Adrenal gland (tissue), 12 donors: ENCODE measurements around the gene ATXN1L. TPM values are rescaled to one million over a fixed set of nuclear protein-coding genes. Genes with fewer than 3 reads are reported as not detected.
"Not testable (repeated sequence)": the region's sequence is repeated elsewhere in the genome, so short reads cannot be mapped to it uniquely, and the experiment has no call there.

ENCODE experiments used
- DNase-seq, 7 donors: peaks; one replicate each; pipeline ENCODE4 v3.0.0-alpha.2; 2019 to 2020
- H3K27ac ChIP-seq, 5 donors: fragments of 200-600 bp; sonication (generic) in 4 of 5; 1 replicate in 3 of 5; 2 replicates in 2 of 5; pipeline versions ENCODE4 v1.5.1 to v1.8.0; 2016 to 2020; ENCODE audit warnings: mild to moderate bottlenecking in 1 of 5
- H3K27me3 ChIP-seq: fragments of 200-600 bp; 2 replicates; pipeline ENCODE4 v1.8.0; 2021
- H3K36me3 ChIP-seq, 2 donors: fragments of 200-600 bp; replicated peaks in 1 of 2; 1 replicate in 1 of 2; 2 replicates in 1 of 2; pipeline versions ENCODE4 v1.5.1 to v1.8.0; 2018 to 2022
- H3K4me1 ChIP-seq, 2 donors: fragments of 200-600 bp; replicated peaks in 1 of 2; 1 replicate in 1 of 2; 2 replicates in 1 of 2; pipeline versions ENCODE4 v1.5.1 to v1.8.0; 2018 to 2021
- H3K4me3 ChIP-seq, 4 donors: fragments of 200-600 bp; sonication (generic) in 3 of 4; one replicate each; pipeline ENCODE4 v1.5.1; 2016 to 2018
- H3K9me3 ChIP-seq, 3 donors: fragments of 200-600 bp; sonication (generic) in 1 of 3; replicated peaks in 1 of 3; 1 replicate in 2 of 3; 2 replicates in 1 of 3; pipeline versions ENCODE4 v1.5.1 to v1.8.0; 2016 to 2021
- CTCF ChIP-seq, 6 experiments: fragments of 450-650 bp in 4 of 6; fragments of 200-600 bp in 2 of 6; sonication (generic) in 1 of 6; IDR thresholded peaks; 1 replicate in 5 of 6; 2 replicates in 1 of 6; pipeline versions ENCODE4 v1.5.1 to v1.8.0; 2016 to 2021; ENCODE audit warnings: antibody characterized with exemption in 6 of 6, mild to moderate bottlenecking in 2 of 6, moderate library complexity in 1 of 6
- POLR2A ChIP-seq, 2 donors: fragments of 450-650 bp; IDR thresholded peaks; one replicate each; pipeline ENCODE4 v1.6.1; 2017; ENCODE audit warnings: antibody characterized with exemption in 2 of 2, mild to moderate bottlenecking in 2 of 2, moderate library complexity in 1 of 2
- WGBS, 4 donors: extraction: QIAGEN DNeasy Blood & Tissue Kit in 2 of 4; methylation state at CpG; one replicate each; pipeline versions ENCODE4 v1.1.5 to v1.1.7; 2013 to 2017; 5-methylcytosine and 5-hydroxymethylcytosine counted together
- intact Hi-C, 2 donors: fragments of 100-400 bp; cut with DNase I; formaldehyde crosslinking; loops; one replicate each; pipeline versions ENCODE4 v1.14.1 to v1.15.0; 2022 to 2023
- polyA plus RNA-seq, 3 donors: library from polyadenylated mRNA; stranded (reverse); fragments of 200-250 nt in 2 of 3; fragments of 350-450 nt in 1 of 3; fragmentation: Illumina TruSeq in 1 of 3; extraction: RNeasy Lipid Tissue Mini Kit (QIAGEN cat#74804) in 1 of 3; gene quantifications; one replicate each; pipeline ENCODE4 v1.2.3, GENCODE V29; 2013 to 2014
- total RNA-seq, 9 donors: library from RNA; depleted of rRNA in 4 of 9; stranded (reverse); fragments of >200 nt in 4 of 9; fragments of 120-200 nt in 1 of 9; fragmentation: NEBNext Ultra II Directional in 1 of 9; extraction: Animal tissue kit (Norgen Biotek cat#: 25700) in 1 of 9; gene quantifications; one replicate each; pipeline versions ENCODE4 v1.1.0 to v1.2.4, GENCODE V29; 2013 to 2023
- donor health status: healthy with polysubstance abuse.
- donor health status: Bipolar disorder and iron deficiency.
- donor health status: DM: yes; HTN: yes; CAD: no.
- donor health status: DM: no; HTN: no; CAD: no.
- donor health status: DM: no; HTN: no; CAD: no.
- donor health status: DM: yes; HTN: yes; CAD: no.

Gene ATXN1L
- total and polyA plus RNA-seq, 12 donors: 4.9 to 27.1 (median 18.7) TPM

GRCh38 chr16:71899171-71899570, 53.4 kb downstream of the ATXN1L start:
- intact Hi-C loops: no loop called here
- Histone ChIP-seq H3K9me3 (no peaks in the 10 kb centered on the region), H3K4me1 (peaks cover 20 to 58% of the 10 kb centered on the region in 2 donors), H3K27me3 (no peaks in the 10 kb centered on the region), H3K4me3 (no peak overlapping the region), H3K36me3 (no peaks in the 10 kb centered on the region), H3K27ac (peak overlapping the region in 1 of 5 donors; percentile 42)
- WGBS, 4 donors: 94 to 100% (median 96%) methylated on average over 4 of the region's 4 CpGs
- no peak for DNase-seq
- no peak for TF ChIP-seq POLR2A (IDR thresholded peaks at IDR 0.05)
- TF ChIP-seq CTCF (IDR thresholded peaks at IDR 0.05): no peak

- Histone ChIP-seq H3K4me1 (peaks cover 12 to 44% of the 10 kb centered on the region in 2 donors), H3K27ac (peak overlapping the region in 1 of 5 donors; percentile 6), H3K4me3 (no peak overlapping the region), H3K27me3 (no peaks in the 10 kb centered on the region), H3K9me3 (no peaks in the 10 kb centered on the region), H3K36me3 (no peaks in the 10 kb centered on the region)
- intact Hi-C loops: no loop called here
- WGBS, 4 donors: 86 to 91% (median 88%) methylated on average over 5 of the region's 5 CpGs
- TF ChIP-seq POLR2A (IDR thresholded peaks at IDR 0.05) (no peak), CTCF (IDR thresholded peaks at IDR 0.05) (no peak)
- DNase-seq: no peak
Observed at GRCh38 chr16:71902656-71903365, 57.0 kb downstream of the ATXN1L start.

GRCh38 chr16:71903608-71904007, 57.8 kb downstream of the ATXN1L start:
- Histone ChIP-seq H3K27me3 (no peaks in the 10 kb centered on the region), H3K27ac (peak overlapping the region in 1 of 5 donors; percentile 6), H3K36me3 (no peaks in the 10 kb centered on the region), H3K4me1 (peaks cover 10 to 39% of the 10 kb centered on the region in 2 donors), H3K4me3 (no peak overlapping the region), H3K9me3 (no peaks in the 10 kb centered on the region)
- TF ChIP-seq CTCF (IDR thresholded peaks at IDR 0.05) (no peak), POLR2A (IDR thresholded peaks at IDR 0.05) (no peak)
- DNase-seq: no peak
- intact Hi-C loops: no loop called here
- 81 to 94% (median 83%) methylated on average over 2 of the region's 2 CpGs for WGBS, 4 donors

- Histone ChIP-seq H3K27ac (no peak overlapping the region), H3K36me3 (no peaks in the 10 kb centered on the region), H3K4me1 (peaks cover 10 to 36% of the 10 kb centered on the region in 2 donors), H3K9me3 (no peaks in the 10 kb centered on the region), H3K4me3 (no peak overlapping the region), H3K27me3 (no peaks in the 10 kb centered on the region)
- TF ChIP-seq POLR2A (IDR thresholded peaks at IDR 0.05): no peak
- TF ChIP-seq CTCF (IDR thresholded peaks at IDR 0.05): no peak
- DNase-seq: no peak
- intact Hi-C loops: no loop called here
- WGBS, 4 donors: 80 to 88% (median 83%) methylated on average over 8 to 9 of the region's 9 CpGs
Observed at GRCh38 chr16:71904239-71904638, 58.5 kb downstream of the ATXN1L start.

GRCh38 chr16:71905765-71906164, 60.0 kb downstream of the ATXN1L start:
- peaks cover 0 to 34% of the 10 kb centered on the region in 2 donors for H3K4me1 ChIP-seq
- intact Hi-C loops, H3K36me3 ChIP-seq, H3K27me3 ChIP-seq, H3K9me3 ChIP-seq, DNase-seq, H3K4me3 ChIP-seq, H3K27ac ChIP-seq: not testable (repeated sequence)
- 80 to 84% (median 82%) methylated on average over 5 to 6 of the region's 6 CpGs for WGBS, 4 donors
